Liver (tissue), 9 donors: ENCODE measurements around the gene DAPK1. TPM values are rescaled to one million over a fixed set of nuclear protein-coding genes. Genes with fewer than 3 reads are reported as not detected.
"Not testable (repeated sequence)": the region's sequence is repeated elsewhere in the genome, so short reads cannot be mapped to it uniquely, and the experiment has no call there.

Experiments used
- DNase-seq: peaks from one replicate; pipeline ENCODE4 v3.0.0-alpha.2; 2017; ENCODE audit warnings: low spot score
- H3K27ac ChIP-seq, 2 donors: one replicate each; pipeline ENCODE4 v1.7.0; 2013; ENCODE audit warnings: inconsistent platforms in 2 of 2, low read length in 2 of 2, control low read depth in 1 of 2, low read depth in 1 of 2, mild to moderate bottlenecking in 1 of 2
- H3K27me3 ChIP-seq, 4 donors: one replicate each; pipeline versions ENCODE4 v1.6.1 to v1.7.0; 2013; ENCODE audit warnings: low read length in 3 of 4, inconsistent platforms in 1 of 4, mild to moderate bottlenecking in 1 of 4, moderate library complexity in 1 of 4; ENCODE audit not compliant: control insufficient read depth in 4 of 4, insufficient read depth in 4 of 4
- H3K36me3 ChIP-seq, 4 donors: one replicate each; pipeline versions ENCODE4 v1.6.1 to v1.7.0; 2013; ENCODE audit warnings: low read length in 3 of 4, mild to moderate bottlenecking in 3 of 4, low read depth in 1 of 4, moderate library complexity in 1 of 4; ENCODE audit not compliant: control insufficient read depth in 4 of 4, insufficient read depth in 3 of 4
- H3K4me1 ChIP-seq, 4 donors: one replicate each; pipeline versions ENCODE4 v1.6.1 to v1.7.0; 2013; ENCODE audit warnings: low read length in 3 of 4, mild to moderate bottlenecking in 3 of 4, moderate library complexity in 1 of 4; ENCODE audit not compliant: control insufficient read depth in 4 of 4, insufficient read depth in 4 of 4
- H3K4me3 ChIP-seq, 3 donors: one replicate each; pipeline versions ENCODE4 v1.6.1 to v1.7.0; 2013; ENCODE audit warnings: low read length in 3 of 3, control low read depth in 1 of 3, low read depth in 1 of 3, mild to moderate bottlenecking in 1 of 3
- H3K9ac ChIP-seq, 2 donors: one replicate each; pipeline ENCODE4 v1.7.0; 2013; ENCODE audit warnings: low read length in 2 of 2, mild to moderate bottlenecking in 2 of 2, moderate library complexity in 2 of 2, control low read depth in 1 of 2, low read depth in 1 of 2
- H3K9me3 ChIP-seq, 4 donors: one replicate each; pipeline versions ENCODE4 v1.6.1 to v1.7.0; 2013; ENCODE audit warnings: low read length in 3 of 4; ENCODE audit not compliant: control insufficient read depth in 4 of 4
- ATF3 ChIP-seq: IDR thresholded peaks from 2 replicates; pipeline ENCODE4 v1.6.1; 2016; ENCODE audit warnings: antibody characterized with exemption
- CTCF ChIP-seq: fragments of 150-350 bp; IDR thresholded peaks from 2 replicates; pipeline ENCODE4 v1.5.1; 2017; ENCODE audit warnings: improper control_type of control experiment, low read depth, low read length; ENCODE audit not compliant: missing input control
- EGR1 ChIP-seq, 2 donors: IDR thresholded peaks; 2 replicates each; pipeline ENCODE4 v1.6.1; 2016 to 2018; ENCODE audit warnings: antibody characterized with exemption in 2 of 2, low read depth in 2 of 2
- FOXA1 ChIP-seq: IDR thresholded peaks from 2 replicates; pipeline ENCODE4 v1.6.1; 2016; ENCODE audit warnings: antibody characterized with exemption
- FOXA2 ChIP-seq: IDR thresholded peaks from 2 replicates; pipeline ENCODE4 v1.6.1; 2016; ENCODE audit warnings: antibody characterized with exemption
- GABPA ChIP-seq, 2 donors: IDR thresholded peaks in 1 of 2; conservative IDR thresholded peaks in 1 of 2; 2 replicates each; pipeline ENCODE4 v1.6.1; 2016; ENCODE audit warnings: antibody characterized with exemption in 2 of 2, mild to moderate bottlenecking in 1 of 2, moderate library complexity in 1 of 2
- HNF4A ChIP-seq, 2 donors: conservative IDR thresholded peaks; 2 replicates each; pipeline ENCODE4 v1.6.1; 2016; ENCODE audit warnings: antibody characterized with exemption in 2 of 2, mild to moderate bottlenecking in 2 of 2
- HNF4G ChIP-seq: IDR thresholded peaks from 2 replicates; pipeline ENCODE4 v1.6.1; 2016; ENCODE audit warnings: antibody characterized with exemption
- JUND ChIP-seq, 2 donors: IDR thresholded peaks; 2 replicates each; pipeline ENCODE4 v1.6.1; 2016; ENCODE audit warnings: antibody characterized with exemption in 2 of 2
- MAX ChIP-seq: IDR thresholded peaks from 2 replicates; pipeline ENCODE4 v1.6.1; 2016; ENCODE audit warnings: antibody characterized with exemption
- NR2F2 ChIP-seq: IDR thresholded peaks from 2 replicates; pipeline ENCODE4 v1.6.1; 2016; ENCODE audit warnings: antibody characterized with exemption
- RAD21 ChIP-seq, 2 donors: IDR thresholded peaks; 2 replicates each; pipeline ENCODE4 v1.6.1; 2016; ENCODE audit warnings: antibody characterized with exemption in 2 of 2, mild to moderate bottlenecking in 2 of 2
- REST ChIP-seq: IDR thresholded peaks from 2 replicates; pipeline ENCODE4 v1.6.1; 2016; ENCODE audit warnings: antibody characterized with exemption, mild to moderate bottlenecking
- RXRA ChIP-seq, 2 donors: IDR thresholded peaks; 2 replicates each; pipeline ENCODE4 v1.6.1; 2017 to 2018; ENCODE audit warnings: antibody characterized with exemption in 2 of 2, mild to moderate bottlenecking in 1 of 2
- SP1 ChIP-seq: IDR thresholded peaks from 2 replicates; pipeline ENCODE4 v1.6.1; 2018; ENCODE audit warnings: antibody characterized with exemption, mild to moderate bottlenecking
- TAF1 ChIP-seq: conservative IDR thresholded peaks from 2 replicates; pipeline ENCODE4 v1.6.1; 2016; ENCODE audit warnings: antibody characterized with exemption, mild to moderate bottlenecking
- YY1 ChIP-seq: IDR thresholded peaks from 2 replicates; pipeline ENCODE4 v1.6.1; 2016; ENCODE audit warnings: antibody characterized with exemption, mild to moderate bottlenecking
- WGBS: extraction: QIAGEN DNeasy Blood & Tissue Kit; methylation state at CpG from one replicate; pipeline ENCODE4 v1.1.7; 2013; 5-methylcytosine and 5-hydroxymethylcytosine counted together
- polyA plus RNA-seq, 2 donors: library from polyadenylated mRNA; stranded (reverse) in 1 of 2; unstranded in 1 of 2; fragments of 200-250 nt in 1 of 2; fragments of >200 nt in 1 of 2; fragmentation: Nextera tagmentation in 1 of 2; extraction: Ambion mirVana in 1 of 2; gene quantifications; one replicate each; pipeline versions ENCODE4 v1.2.1 to v1.2.3, GENCODE V29; 2013 to 2015
- total RNA-seq, 2 donors: library from RNA; depleted of rRNA; stranded (reverse); fragments of >200 nt; gene quantifications; one replicate each; pipeline ENCODE4 v1.2.3, GENCODE V29; 2014
- donor health status: healthy.
- donor health status: healthy.
- donor health status: healthy.
- donor health status: healthy.
- donor health status: healthy.

Gene DAPK1
- total and polyA plus RNA-seq, 4 donors = 14.0 to 40.8 (median 21.8) TPM

GRCh38 chr9:87548159-87548558 is 50.5 kb downstream of the DAPK1 start:
- TF ChIP-seq TAF1 (no peak), EGR1 (IDR thresholded peaks at IDR 0.05; ENCODE audit: low read depth in 2 of 2) (no peak), YY1 (no peak), RXRA (IDR thresholded peaks at IDR 0.05) (no peak), SP1 (no peak), MAX (no peak), FOXA1 (no peak), REST (no peak), RAD21 (IDR thresholded peaks at IDR 0.05) (no peak), CTCF (no peak), HNF4A (conservative IDR thresholded peaks at IDR 0.05) (no peak), NR2F2 (no peak), ATF3 (no peak), FOXA2 (no peak)
- Histone ChIP-seq H3K4me1 (peaks cover 0 to 4% (median under 1%) of the 10 kb centered on the region in 4 donors), H3K4me3 (no peak overlapping the region), H3K9me3 (no peaks in the 10 kb centered on the region), H3K36me3 (peaks cover 0 to 6% (median 3%) of the 10 kb centered on the region in 4 donors), H3K27ac (no peak overlapping the region), H3K27me3 (no peaks in the 10 kb centered on the region), H3K9ac (no peak overlapping the region)
- WGBS = 93% methylated on average over 3 of the region's 3 CpGs
- no peak for DNase-seq

GRCh38 chr9:87549088-87549487 is 51.4 kb downstream of the DAPK1 start:
- H3K27me3 ChIP-seq, DNase-seq, H3K4me3 ChIP-seq, H3K36me3 ChIP-seq, H3K9me3 ChIP-seq, H3K4me1 ChIP-seq, H3K27ac ChIP-seq, H3K9ac ChIP-seq: not testable (repeated sequence)
- 96% methylated on average over 2 of the region's 2 CpGs for WGBS

GRCh38 chr9:87549791-87550190 is 52.1 kb downstream of the DAPK1 start:
- DNase-seq = no peak
- peaks cover 0 to 4% (median under 1%) of the 10 kb centered on the region in 4 donors for H3K4me1 ChIP-seq
- 89% methylated on average over 7 of the region's 7 CpGs for WGBS
- peaks cover 0 to 6% (median 2%) of the 10 kb centered on the region in 4 donors for H3K36me3 ChIP-seq
- H3K9ac ChIP-seq = no peak overlapping the region
- no peaks in the 10 kb centered on the region for H3K27me3 ChIP-seq
- H3K4me3 ChIP-seq = no peak overlapping the region
- TF ChIP-seq RXRA (IDR thresholded peaks at IDR 0.05) = no peak
- TF ChIP-seq JUND (IDR thresholded peaks at IDR 0.05) = no peak
- no peak for TF ChIP-seq RAD21 (IDR thresholded peaks at IDR 0.05)
- TF ChIP-seq FOXA2 = no peak
- TF ChIP-seq GABPA (IDR thresholded peaks at IDR 0.05 in 1 of 2, conservative IDR thresholded peaks at IDR 0.05 in 1 of 2) = no peak
- TF ChIP-seq HNF4G = no peak
- TF ChIP-seq MAX = no peak
- no peak for TF ChIP-seq REST
- no peak for TF ChIP-seq HNF4A (conservative IDR thresholded peaks at IDR 0.05)
- no peak for TF ChIP-seq YY1
- H3K27ac ChIP-seq = no peak overlapping the region
- H3K9me3 ChIP-seq = no peaks in the 10 kb centered on the region
